Measurements from ENCODE around the gene RSBN1L. TPM values are rescaled to one million over a fixed set of nuclear protein-coding genes. Genes with fewer than 3 reads are reported as not detected.
"Not testable (repeated sequence)": the region's sequence is repeated elsewhere in the genome, so short reads cannot be mapped to it uniquely, and the experiment has no call there.

Gene RSBN1L
- total RNA-seq, 4 donors from 2014 or later = 18.7 to 40.8 (median 25.9) TPM

DNA sequence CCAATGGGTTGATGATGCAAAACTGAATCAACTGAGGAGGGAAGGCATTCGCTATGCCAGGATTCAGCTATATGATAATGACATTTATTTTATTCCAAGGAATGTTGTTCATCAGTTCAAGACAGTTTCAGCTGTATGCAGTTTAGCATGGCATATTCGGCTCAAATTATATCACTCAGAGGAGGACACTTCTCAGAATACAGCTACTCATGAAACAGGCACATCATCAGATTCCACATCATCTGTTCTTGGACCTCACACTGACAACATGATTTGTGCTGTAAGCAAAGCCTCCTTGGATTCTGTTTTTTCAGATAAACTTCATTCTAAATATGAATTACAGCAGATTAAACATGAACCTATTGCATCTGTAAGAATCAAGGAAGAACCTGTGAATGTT is 82.3 kb downstream of the RSBN1L start:
- 67 to 86% methylated on average over 2 of the region's 2 CpGs for WGBS, 2 donors (ENCODE audit: low coverage in 1 of 2)
- Histone ChIP-seq H3K27ac (no peak overlapping the region), H3K36me3 (peaks cover 0 to 78% of the 10 kb centered on the region in 2 donors)

GRCh38 chr7:77782383-77782782 is 86.1 kb downstream of the RSBN1L start:
- WGBS, 2 donors (ENCODE audit: low coverage in 1 of 2) = 95 to 97% methylated on average over 4 of the region's 4 CpGs
- no peaks in the 10 kb centered on the region for H3K27me3 ChIP-seq
- H3K4me3 ChIP-seq = no peak overlapping the region
- H3K4me1 ChIP-seq = no peaks in the 10 kb centered on the region
- no peak overlapping the region for H3K27ac ChIP-seq
- TF ChIP-seq EP300 (IDR thresholded peaks at IDR 0.05) (no peak), CTCF (IDR thresholded peaks at IDR 0.05) (no peak), POLR2A (IDR thresholded peaks at IDR 0.05) (no peak), POLR2AphosphoS5 (IDR thresholded peaks at IDR 0.05) (no peak)
- H3K36me3 ChIP-seq = peaks cover 0 to 49% of the 10 kb centered on the region in 2 donors
- no peak for ATAC-seq
- no peaks in the 10 kb centered on the region for H3K9me3 ChIP-seq

More for the DNA sequence above, 82.3 kb downstream of the RSBN1L start:
- Histone ChIP-seq H3K4me3 (no peak overlapping the region), H3K9me3 (peaks cover 0 to 4% (median 0%) of the 10 kb centered on the region in 3 donors), H3K4me1 (no peaks in the 10 kb centered on the region), H3K27me3 (no peaks in the 10 kb centered on the region)
- ATAC-seq = no peak
- no peak for TF ChIP-seq EP300 (IDR thresholded peaks at IDR 0.05)

DNA sequence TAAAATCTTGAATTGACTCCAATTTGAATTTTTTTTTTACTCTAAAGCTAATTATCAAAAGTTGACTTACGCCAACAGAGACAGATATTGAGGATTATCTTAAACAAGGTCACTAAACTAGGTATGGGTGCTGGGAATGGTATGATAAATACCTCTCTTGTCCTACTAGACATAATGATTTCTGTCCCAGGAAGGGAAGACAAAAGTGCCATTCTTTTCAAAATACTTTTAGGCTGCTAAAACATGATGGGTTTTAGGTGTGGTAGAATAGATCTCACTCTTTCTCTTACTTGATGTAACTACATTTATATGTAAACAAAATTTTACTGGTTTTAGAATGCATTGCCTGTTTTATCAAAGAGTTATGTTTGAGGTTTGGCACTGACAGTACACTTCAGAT is 86.9 kb downstream of the RSBN1L start:
- TF ChIP-seq POLR2A (IDR thresholded peaks at IDR 0.05) (no peak), CTCF (IDR thresholded peaks at IDR 0.05) (no peak), EP300 (IDR thresholded peaks at IDR 0.05) (no peak), POLR2AphosphoS5 (IDR thresholded peaks at IDR 0.05) (no peak)
- H3K4me3 ChIP-seq = no peak overlapping the region
- H3K27me3 ChIP-seq = no peaks in the 10 kb centered on the region
- H3K4me1 ChIP-seq = no peaks in the 10 kb centered on the region
- H3K9me3 ChIP-seq = no peaks in the 10 kb centered on the region
- peaks cover 0 to 46% of the 10 kb centered on the region in 2 donors for H3K36me3 ChIP-seq
- ATAC-seq = no peak
- no peak overlapping the region for H3K27ac ChIP-seq
- WGBS, 2 donors (ENCODE audit: low coverage in 1 of 2) = 92 to 93% methylated on average over 1 of the region's 1 CpG

DNA sequence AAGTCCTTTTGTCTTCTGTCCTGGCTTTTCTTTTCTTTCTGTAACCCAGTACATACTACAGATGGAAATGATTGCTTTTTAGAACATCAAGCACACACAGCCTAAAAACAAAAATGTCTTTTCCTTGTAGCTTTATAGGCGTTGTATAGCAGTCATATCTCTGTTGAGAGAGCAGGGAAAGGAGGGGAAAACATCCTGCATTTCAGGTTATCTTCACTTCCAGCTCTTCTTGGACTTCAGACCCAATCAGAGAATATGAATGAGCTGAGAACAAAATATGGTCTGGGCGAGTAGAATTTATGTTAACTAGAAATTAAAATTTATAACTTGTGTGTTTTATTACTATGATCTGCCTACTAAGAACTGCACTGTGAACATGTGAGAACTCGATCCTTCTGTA is 87.3 kb downstream of the RSBN1L start:
- TF ChIP-seq POLR2A (IDR thresholded peaks at IDR 0.05) = no peak
- no peak for TF ChIP-seq CTCF (IDR thresholded peaks at IDR 0.05)
- no peak for TF ChIP-seq POLR2AphosphoS5 (IDR thresholded peaks at IDR 0.05)
- no peak for TF ChIP-seq EP300 (IDR thresholded peaks at IDR 0.05)
- H3K4me1 ChIP-seq = no peaks in the 10 kb centered on the region
- no peaks in the 10 kb centered on the region for H3K9me3 ChIP-seq
- H3K36me3 ChIP-seq = peaks cover 0 to 41% of the 10 kb centered on the region in 2 donors
- H3K27ac ChIP-seq = no peak overlapping the region
- no peaks in the 10 kb centered on the region for H3K27me3 ChIP-seq
- no peak overlapping the region for H3K4me3 ChIP-seq
- no peak for ATAC-seq
- 82 to 90% methylated on average over 2 to 3 of the region's 3 CpGs for WGBS, 2 donors (ENCODE audit: low coverage in 1 of 2)

DNA sequence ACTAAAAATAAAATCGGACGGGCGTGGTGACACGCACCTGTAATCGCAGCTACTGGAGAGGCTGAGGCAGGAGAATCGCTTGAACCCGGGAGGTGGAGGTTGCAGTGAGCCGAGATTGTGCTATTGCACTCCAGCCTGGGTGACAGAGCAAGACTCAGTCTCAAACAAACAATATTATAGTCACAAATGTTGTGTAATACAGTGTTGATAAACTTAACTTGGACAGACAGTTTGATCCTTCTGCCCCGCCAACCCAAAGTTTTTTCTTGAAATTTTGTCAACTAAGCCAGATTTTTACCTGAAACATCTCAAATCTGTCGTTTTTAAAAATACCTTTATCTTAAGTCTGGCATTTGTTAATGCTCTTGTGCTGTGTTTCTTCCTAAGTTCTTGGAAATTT is 88.2 kb downstream of the RSBN1L start:
- H3K9me3 ChIP-seq, H3K4me3 ChIP-seq, H3K27ac ChIP-seq, ATAC-seq, H3K27me3 ChIP-seq, H3K4me1 ChIP-seq: not testable (repeated sequence)
- whole genome bisulfite sequencing, 2 donors (ENCODE audit: low coverage in 1 of 2) = 79 to 91% methylated on average over 3 to 10 of the region's 10 CpGs
- H3K36me3 ChIP-seq = peaks cover 0 to 32% of the 10 kb centered on the region in 2 donors

DNA sequence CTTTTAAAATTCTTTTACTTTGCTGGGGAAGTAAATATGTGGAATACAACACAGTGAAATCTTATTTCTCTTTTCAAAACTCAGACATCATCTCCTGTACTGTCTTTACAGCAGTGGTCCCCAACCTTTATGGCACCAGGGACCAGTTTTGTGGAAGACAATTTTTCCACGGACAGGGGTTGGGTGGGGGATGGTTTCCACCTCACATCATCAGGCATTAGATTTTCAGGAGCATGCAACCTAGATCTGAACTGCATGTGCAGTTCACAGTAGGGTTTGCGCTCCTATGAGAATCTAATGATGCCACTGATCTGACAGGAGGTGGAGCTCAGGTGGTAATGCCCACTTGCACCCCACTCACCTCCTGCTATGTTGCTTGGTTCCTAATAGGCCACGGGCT is 89.8 kb downstream of the RSBN1L start:
- Histone ChIP-seq H3K27ac (no peak overlapping the region), H3K4me3 (no peak overlapping the region), H3K9me3 (no peaks in the 10 kb centered on the region), H3K36me3 (peaks cover 0 to 20% of the 10 kb centered on the region in 2 donors), H3K27me3 (no peaks in the 10 kb centered on the region), H3K4me1 (no peaks in the 10 kb centered on the region)
- no peak for ATAC-seq
- 75% methylated on average over 1 of the region's 3 CpGs; no CpG with 5 or more reads in 1 of the 2 donors for WGBS, 2 donors (ENCODE audit: low coverage in 1 of 2)
- TF ChIP-seq POLR2AphosphoS5 (IDR thresholded peaks at IDR 0.05) (no peak), POLR2A (IDR thresholded peaks at IDR 0.05) (no peak), EP300 (IDR thresholded peaks at IDR 0.05) (no peak), CTCF (IDR thresholded peaks at IDR 0.05) (no peak)

All from gastroesophageal sphincter (tissue), 4 donors.